LNCAP (cell line): Measurements from ENCODE around the gene CAMK2D.

Source experiments
- CTCF ChIP-seq: fragments of 450-650 bp; IDR thresholded peaks from 2 replicates; pipeline ENCODE4 v1.5.1; 2017; ENCODE audit warnings: mild to moderate bottlenecking

The CAMK2D gene

GRCh38 chr4:113584407-113585150, 177.0 kb downstream of the CAMK2D start:
- no peak for TF ChIP-seq CTCF

GRCh38 chr4:113582737-113583136, 178.8 kb downstream of the CAMK2D start:
- no peak for TF ChIP-seq CTCF

GRCh38 chr4:113579360-113579759, 182.2 kb downstream of the CAMK2D start:
- no peak for TF ChIP-seq CTCF

GRCh38 chr4:113576947-113577678, 184.4 kb downstream of the CAMK2D start:
- TF ChIP-seq CTCF, result no peak

- no peak for TF ChIP-seq CTCF
These were observed 186.1 kb downstream of the CAMK2D start for GRCh38 chr4:113575401-113575800.

- no peak for TF ChIP-seq CTCF
These were observed 186.9 kb downstream of the CAMK2D start for GRCh38 chr4:113574636-113575103.

- TF ChIP-seq CTCF, result no peak
These were observed 188.9 kb downstream of the CAMK2D start for GRCh38 chr4:113572620-113573019.
